Stimulated activated CD4-positive, alpha-beta T cell treated with anti-CD3 and anti-CD28 coated beads, Interleukin-2, amount 100 ng/mL, for 48 hours (primary cell): ENCODE measurements around the gene PKP1.

Source experiments
- DNase-seq, 2 donors: peaks; one replicate each; pipeline ENCODE4 v3.0.0-alpha.2; 2020

Gene PKP1

DNA sequence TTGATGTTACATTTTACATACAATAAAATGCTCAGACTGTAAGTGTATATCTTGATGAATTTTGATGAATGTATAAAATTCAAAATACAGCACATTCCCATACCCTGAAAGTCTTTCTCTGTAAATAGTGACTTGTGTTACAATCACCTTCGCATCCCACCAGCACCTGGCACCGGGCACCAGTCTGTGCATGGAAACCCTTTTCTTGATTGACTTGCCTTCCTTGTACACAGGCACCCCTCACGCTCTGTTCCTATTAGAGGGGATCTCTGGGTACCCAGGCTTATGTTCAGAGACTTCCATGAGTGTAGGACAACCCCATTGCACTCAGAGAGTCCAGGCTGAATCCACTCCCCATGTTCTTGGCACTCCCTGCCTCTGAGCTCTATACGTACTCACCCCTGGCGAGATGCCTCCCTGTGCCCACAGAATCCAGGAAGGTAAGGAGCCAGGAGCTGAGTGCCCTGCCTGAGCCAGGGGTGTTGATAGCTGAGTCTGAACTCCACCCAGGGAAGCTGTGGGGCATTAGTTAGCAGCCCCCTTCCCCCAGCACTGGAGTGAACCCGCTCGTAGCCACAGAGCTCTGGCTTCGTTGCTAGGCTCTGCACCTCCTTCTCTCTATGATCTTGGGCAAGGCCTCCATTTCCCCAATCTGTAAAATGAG is 22.5 kb upstream of the PKP1 start:
- no peak for DNase-seq

DNA sequence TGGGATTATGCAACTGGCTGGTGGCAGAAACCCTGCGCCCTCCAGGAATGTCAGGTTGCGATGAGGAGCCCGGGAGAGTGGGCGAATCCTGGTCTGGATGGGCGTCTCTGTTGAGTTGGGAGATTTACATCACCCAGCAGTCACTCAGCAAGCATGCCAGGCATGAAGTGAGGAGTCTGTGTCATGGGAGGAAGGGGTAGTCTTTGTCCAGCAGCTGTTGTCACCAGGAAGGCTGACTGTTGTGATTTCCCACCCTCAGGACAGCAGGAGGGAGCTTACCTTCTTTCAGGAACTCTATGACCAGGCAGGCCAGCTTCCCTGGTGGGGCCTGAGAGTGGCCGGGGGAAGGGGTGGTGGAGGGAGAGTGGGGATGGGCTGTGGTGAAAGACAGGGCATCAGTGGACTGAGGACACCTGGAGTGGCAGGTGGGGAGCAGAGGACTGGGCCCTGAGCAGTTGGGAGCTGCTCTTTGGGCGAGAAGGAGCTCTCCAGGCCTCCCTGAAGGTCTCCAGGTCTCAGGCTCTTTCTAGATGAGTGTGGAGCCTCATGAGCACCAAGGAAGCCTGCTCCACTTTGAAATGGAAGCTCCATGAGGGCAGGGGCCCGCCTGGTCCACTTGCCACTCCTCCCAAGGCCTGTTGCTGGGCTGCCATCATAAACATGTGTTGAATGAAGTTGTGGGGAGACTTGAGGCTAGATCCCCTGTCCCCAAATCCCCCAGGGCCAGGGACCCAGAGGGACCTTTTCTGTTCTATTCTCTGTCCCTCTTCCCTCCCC is 21.3 kb upstream of the PKP1 start:
- no peak for DNase-seq

DNA sequence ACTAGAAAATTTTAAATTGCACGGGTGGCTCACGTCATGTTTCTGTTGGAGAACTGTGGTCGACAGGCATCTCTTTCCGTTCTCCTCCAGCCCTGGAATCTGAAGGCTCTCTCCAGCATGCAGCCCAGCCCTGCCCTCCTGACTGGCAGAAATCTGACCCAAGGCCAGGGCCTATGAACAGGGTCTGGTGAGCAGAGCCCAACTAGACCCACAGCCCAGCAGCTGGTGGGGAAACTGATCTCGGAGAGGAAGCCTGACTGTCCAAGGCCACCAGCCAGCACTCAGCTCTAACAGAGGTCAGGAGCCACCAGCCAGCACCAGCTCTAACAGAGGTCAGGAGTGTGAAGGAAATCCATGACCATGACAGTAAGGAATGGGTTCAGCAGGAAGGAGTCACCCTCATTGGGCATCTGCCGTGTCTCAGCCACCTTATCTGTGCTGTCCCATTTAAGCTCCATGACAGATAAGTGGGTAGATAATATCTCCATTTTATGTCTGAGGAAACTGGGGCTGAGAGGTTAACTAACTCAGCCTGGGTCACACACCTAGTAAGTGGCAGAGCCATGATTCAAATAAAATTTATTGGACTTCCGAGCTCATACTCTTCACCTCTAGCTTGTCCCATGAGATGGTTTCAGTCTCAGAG is 20.2 kb upstream of the PKP1 start:
- no peak for DNase-seq

DNA sequence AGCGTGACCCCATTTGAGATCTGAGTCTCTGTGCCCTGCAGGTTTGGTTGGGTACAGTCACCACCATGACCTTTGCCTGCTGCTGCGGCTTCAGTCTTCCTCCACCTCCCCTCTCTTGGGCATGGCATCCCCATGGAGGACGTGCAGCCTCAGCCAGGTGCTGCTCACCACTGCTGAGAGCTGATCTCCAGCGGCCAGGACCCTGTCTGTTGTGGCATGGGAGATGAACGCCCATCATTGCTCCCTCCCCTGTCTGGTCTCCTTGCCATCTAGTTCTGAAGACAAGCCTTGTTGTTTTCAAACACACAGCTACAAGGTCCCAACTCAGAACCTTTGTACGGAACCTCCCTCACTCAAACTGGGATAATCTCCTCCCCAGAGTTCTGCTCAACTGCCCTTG is 19.2 kb upstream of the PKP1 start:
- DNase-seq = no peak

DNA sequence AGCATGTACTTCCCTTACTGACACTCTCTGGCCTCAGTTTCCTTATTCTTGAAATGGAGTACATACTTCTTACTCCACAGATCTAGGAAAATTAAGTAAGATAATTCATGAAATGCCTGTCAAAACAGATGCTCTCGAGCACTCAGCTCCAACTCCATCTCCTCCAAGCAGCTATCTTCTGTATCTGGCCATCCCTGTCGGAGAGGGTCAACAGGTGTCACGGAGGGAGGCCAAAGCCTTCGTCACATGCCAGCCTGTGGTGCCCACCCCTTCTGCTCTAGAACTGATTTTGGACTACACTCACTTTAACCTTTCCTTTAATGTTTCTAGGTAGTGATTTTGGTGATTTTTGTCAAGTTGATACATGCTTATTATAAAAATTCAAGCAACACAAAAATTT is 18.8 kb upstream of the PKP1 start:
- DNase-seq = no peak

DNA sequence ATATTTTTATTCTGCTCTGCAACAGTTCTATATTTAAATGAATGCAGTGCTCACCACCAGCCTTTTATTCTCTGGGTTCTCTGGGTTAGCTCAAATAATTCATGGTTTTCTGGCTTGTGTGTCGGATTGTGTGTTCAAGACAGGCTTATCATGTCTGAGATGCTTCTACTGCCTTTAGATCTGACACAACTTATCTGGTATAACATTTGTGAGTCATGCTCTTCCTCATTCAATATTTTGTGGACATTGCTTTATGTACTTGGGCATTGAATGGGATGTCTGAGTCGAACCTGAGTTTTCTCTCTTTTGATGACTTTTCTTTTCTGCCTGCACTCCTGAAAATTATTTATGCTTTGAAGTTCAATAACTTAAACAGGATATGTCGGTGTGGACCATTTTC is 17.6 kb upstream of the PKP1 start:
- no peak for DNase-seq

DNA sequence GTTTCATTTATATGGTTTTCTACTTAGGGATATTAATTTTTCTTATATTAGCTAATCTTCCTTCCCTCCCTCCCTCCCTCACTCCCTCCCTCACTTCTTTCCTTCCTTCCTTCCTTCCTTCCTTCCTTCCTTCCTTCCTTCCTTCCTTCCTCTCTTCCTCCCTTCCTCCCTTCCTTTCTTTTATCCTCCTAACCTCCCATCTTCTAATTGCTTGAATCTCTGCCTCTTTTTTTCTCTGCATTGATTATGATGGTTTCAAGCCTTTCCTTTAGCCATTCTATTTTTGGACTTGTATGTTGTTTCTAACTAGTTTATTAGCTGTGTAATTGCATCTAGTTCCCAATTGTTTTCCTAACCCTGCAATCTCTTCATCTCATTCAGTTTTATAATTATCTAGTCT is 17.0 kb upstream of the PKP1 start:
- no peak for DNase-seq

DNA sequence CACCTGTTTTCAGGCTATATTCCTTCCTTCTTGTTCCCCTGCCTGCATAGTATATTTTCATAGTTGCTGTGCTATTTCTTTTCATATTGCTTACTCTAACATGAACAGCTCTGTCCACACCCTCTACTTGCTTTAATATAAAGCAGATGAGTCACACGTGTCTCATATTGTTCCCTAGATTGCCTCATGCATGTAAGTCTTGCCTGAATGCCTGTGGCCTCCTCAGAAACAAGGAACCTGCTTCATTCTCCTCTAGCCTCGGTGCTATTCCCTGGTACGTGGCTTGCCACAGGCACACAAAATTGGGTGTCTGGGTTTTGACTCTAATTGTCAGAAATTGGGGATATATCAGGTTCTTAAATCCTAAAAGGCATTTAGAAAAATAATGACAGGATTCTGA is 16.5 kb upstream of the PKP1 start:
- DNase-seq = no peak

DNA sequence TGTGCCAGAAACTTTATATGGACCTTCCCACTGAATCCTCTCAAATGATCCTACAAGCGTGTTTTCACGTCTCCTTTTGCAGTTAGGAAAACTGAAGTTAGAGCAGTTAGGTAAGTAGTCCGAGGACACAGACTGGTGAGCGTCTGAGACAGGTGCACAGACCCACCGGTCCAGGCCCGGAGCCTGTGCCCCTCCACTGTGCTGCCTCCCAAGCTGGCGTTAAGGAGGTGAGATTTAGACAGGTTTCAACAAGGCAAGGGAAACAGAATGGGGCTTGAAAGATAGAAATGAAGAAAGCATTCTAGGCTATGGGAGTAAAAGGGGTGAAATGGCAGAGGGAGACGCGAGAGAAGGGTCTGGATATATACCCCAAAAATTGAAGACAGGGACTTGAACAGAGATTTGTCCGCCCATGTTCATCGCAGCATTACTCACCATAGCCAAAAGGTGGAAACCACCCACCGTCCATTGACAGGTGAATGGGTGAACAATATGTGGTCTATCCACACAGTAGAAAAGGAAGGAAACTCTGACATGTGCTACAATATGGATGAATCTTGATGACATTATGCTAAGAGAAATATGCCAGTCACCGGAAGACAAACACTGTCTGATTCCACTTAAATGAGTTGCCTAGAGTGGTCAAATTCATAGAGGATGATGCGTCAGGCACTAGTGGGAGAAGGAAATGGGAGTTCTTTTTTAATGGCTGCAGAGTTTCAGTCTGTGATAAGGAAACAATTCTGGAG is 15.7 kb upstream of the PKP1 start:
- no peak for DNase-seq

DNA sequence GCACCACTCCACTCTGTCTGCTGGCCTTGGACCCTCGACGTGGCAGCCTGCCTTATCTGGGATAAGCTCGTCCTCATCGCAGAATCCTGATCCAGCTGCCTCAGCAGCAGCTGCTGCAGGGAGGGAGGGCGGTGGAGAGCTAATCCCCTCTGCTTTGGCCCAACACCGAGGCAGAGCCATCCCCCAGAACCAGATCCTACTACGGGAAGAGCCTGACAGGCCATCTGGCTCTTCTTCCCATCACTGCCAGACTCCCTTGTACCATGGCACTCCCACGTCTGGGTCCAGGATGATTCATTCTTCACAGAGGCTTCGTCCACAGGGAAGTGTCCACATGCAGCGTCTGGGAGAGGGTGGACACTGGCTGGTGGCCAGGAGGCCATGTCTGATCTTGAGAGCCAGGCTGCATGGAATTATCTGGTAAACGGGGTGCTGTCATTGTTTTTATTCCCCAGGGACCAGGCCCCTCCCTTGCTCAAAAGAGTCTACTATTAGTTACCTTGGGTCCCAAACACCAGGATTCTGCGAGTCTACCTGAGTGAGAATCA is 14.6 kb upstream of the PKP1 start:
- DNase-seq = no peak

DNA sequence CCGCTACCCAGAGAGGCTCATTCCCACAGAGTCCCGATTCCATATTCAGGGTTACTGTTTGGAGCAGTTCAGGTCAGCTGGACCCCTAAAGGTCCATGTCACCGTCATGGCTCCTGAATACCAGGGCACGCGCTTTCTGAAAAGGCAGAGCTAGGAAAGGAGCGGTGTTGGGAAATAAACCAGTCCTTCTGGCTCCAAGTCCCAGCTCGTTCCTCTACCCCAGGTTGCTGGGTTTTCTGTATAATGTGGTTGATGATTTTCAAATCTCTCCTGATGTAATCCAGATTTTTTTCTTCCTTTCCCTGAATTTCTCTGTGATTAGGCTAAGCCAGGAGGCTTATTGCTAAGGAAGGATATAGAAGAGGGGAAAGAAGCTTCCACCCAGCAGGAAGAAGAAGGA is 14.0 kb upstream of the PKP1 start:
- no peak for DNase-seq

DNA sequence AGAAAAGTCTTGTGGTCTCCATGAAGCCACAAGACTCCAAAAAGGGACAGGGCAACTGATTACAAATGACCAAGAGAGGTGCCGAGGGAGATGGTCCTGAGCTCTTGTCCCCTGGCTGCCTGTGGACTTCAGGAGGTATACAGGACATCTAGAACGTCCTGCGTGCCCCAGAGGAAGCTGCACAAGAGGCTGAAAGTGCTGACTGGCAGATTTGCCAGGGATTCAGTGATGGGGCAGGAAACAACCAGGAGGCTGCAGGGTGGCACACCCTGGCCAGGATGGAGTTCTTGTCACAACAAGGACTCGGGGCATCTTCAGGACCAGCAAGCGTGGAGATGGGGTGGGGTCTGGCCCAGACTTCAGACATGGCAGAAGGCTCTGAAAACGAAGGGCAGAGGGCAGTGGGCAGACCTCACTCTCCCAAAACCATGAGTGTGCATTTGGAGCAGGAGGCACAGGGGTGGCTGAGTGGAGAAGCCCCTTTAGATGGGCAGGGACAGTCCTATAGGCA is 13.4 kb upstream of the PKP1 start:
- DNase-seq = no peak

DNA sequence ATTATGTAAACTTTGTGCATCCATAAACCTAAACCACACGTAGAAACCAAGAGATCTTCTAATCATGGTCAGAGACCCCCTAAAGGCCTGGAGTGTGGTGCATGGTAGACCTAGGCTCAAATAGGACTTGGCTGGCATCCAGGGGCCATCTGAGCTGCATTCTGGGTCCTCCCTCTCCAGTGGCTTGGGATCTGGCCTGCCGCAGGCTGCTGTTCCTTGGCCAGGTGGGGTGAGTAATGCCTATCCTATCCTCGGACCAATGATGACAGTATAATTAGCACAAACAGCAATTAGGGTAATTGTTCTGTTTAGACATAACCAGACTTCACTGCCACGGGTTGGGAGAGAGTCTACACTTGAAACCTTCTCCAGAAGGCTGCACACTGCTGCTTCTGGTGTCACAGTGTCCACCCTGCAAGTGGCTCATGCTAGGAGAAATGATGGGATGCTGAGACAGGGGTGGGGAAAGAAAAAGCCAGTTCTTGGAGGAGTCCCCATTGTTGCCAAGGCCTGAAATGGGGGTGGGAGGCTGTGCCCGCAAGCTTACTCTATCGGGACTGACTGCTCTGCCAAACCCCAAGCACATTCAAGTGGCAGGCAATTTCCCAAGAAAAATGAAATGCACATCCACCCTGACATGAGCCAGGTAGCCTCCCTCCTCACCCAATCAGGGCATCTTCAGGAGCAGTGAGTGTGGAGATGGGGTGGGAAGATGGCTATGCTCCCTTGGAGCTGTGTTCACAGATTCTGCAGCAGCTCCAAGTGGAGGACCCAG is 12.5 kb upstream of the PKP1 start:
- DNase-seq = no peak

DNA sequence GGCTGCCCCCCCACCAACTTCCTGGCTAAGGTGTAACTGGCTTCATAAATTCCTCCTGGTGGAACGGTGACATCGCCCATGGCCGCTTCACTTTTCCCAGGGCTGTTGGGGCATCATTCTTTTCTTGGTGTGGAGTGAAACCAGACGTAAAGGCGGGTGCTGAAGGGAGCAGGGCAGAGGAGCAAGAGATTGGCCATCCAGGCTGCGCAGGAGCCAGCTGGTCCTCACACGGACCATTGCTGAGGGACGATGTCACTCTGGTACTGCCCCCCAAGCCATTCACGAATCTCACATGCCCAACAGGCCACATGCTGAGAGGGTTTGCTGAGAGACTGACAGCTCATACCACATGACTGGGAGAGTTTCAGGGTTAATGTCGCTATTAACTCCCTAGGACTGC is 10.5 kb upstream of the PKP1 start:
- DNase-seq = no peak

DNA sequence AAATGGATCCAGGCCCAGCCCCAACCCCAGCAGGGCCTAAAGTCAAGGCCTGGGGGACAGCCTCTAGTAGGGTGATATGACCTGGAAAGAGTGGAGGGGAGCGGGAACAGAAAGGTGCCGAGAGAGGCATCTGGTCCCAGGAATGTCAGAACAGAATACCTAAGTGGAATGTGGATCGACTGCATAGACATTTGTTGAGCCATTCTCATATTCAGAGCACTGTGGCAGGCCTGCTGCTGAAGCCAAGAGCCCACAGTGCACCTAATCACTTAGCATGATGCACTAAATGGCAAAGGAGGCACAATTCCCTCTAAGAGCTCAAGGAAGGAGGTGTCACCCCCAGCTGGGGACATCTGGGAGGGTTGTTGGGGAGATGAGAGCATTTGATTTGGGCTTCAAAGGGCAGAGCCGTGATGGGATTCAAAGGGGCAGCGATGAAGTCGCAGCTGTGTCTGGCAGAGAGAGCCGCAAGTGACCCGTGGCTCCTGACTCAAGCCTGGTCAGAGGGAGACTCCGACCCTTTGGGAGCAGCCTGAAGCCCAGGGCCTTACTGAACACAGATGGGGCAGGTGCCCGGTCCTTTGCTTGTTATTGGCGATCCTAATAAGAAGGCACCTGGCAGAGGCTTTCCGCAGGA is 8.6 kb upstream of the PKP1 start:
- no peak for DNase-seq

DNA sequence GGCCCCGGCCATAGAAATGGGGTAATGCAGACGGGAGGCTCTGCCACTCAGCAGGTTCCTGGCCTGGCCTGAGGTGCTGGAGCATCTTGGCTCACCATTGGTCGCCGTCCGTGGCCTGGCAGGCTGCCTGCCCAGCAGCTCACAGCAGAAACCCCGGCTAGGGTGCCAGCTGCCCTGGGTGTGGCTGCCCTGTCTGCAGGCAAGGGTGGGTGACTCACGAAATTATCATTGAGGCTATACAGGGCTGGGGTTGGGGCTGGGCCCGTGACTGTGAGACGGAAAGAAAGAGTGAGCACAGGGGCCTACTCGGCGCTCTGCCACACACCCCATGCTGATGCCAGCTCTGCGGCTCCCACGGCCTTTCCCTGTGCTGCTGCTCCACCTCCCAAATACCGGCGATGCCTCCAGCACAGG is 8.0 kb upstream of the PKP1 start:
- DNase-seq = no peak

DNA sequence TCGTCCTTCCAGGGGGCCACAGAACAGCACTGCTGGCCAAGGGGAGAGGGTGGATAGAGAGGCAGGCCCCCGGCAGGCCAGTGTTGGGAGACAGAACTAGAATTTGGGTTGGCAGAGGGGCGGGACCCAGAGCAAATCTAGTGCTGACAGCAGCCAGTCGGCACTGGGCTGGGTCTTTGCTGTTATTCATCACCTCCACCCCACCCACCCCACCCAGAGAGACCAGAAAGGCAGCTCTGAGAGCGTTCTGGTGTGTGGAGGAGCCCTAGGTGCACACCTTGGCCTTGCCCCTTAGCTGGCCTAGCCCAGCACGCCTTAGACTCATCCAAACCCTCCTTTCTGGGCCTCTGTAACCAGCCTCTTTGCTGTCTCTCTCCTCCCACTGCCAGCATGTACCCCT is 6.4 kb upstream of the PKP1 start:
- DNase-seq = no peak

DNA sequence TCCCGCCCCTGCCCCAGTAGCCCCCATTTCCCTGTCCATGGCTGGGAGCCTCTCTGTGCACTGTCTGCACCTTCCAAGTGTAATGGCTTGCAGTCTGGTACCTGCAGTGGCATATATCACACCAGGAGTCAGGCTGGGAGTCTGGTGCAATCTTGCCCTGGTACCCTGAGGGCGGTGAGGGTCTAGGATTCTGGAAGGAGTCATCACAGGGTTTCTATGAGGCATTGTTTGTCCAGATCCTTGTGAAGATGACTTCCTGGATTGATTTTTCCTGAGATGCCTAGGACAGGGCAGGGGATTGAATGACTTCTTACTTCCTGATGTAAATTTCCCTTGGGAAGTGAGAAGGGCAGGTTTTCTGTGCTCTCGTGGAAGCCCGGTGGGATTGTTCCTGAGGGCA is 5.9 kb upstream of the PKP1 start:
- DNase-seq = no peak

DNA sequence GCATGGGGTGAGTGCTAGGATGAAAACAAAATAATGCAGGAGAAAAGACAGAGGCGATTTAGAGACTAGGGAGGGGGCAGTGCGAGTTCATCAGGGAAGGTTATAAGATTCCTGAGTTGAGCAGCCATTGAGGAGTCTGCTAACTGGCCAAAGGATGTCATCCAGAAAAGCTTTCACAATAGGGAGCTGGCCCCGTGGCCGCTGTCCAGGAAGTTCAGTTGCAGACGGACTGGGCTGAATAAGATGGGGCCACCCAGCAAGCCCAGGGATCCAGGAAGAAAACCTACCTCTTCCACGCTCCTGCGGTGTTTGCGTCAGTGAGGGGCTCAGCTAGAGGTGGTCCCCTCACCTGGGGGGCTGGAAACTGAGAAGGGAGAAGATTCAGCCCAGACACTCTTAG is 4.0 kb upstream of the PKP1 start:
- no peak for DNase-seq

DNA sequence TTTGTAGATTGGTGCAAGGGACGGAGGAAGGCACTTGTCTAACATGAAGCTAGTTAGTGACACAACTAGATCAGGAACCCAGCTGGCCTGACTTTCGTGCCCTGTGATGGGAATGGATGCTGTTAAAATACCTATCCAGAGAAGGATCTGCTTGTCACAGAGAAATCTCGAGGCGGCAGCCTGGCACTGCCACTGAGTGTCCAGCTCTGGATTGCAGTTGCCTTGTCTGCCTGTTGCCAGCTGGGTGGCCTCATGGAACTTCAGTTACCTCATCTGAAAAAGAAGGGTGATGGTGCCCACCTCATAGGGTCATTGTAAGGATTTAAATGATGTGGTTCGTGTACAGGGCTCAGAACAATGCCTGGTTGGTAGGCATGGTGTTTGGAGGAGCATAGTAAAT is 2.4 kb upstream of the PKP1 start:
- DNase-seq = no peak

DNA sequence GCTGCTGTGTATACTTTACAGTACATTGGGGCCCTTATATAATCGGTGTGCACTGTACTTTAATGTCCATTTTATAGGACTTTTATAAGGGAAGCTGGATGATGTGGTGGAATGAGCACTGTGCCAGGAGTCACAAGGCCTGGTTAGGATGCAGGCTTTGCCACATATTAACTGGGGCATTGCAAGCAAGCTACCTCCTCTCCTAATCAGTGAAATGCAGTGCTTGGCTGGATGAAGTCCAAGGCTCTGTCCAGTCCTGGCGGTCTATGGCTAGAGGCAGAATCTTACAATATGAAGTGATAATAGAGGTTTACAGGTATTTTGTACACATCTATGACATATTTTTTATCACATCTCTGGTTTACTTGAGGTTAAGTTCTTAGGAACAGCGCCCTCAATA is 1.7 kb upstream of the PKP1 start:
- DNase-seq = no peak

DNA sequence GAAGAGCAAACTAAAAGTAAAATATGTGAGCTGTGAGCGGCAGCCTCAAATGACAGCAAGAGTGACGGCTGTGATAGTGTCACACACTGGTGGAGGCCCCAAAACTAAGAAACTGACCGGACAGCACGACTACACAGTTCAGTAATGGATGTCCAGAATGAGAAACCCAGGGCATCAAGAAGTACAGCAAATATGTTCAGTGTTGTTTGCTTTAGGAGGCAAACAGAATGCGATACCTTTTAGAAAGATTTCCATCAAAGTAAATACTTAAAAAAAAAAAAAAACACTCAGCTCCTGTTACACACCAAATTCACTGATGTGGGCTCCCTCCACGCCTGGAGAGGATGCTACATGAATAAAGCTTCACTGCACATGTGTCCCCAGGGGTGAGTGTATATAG is 1.1 kb upstream of the PKP1 start:
- no peak for DNase-seq
